NT2/D1 (cell line): ENCODE data around the gene VNN1.

Source experiments
- SUZ12 ChIP-seq: IDR thresholded peaks from 2 replicates; pipeline ENCODE4 v1.6.1; 2011; ENCODE audit not compliant: insufficient read length, insufficient read depth; ENCODE audit errors: extremely low read depth
- YY1 ChIP-seq: IDR thresholded peaks from 2 replicates; pipeline ENCODE4 v1.6.1; 2011; ENCODE audit not compliant: insufficient read length, insufficient read depth
- ZNF274 ChIP-seq: IDR thresholded peaks from 2 replicates; pipeline ENCODE4 v1.6.1; 2011; ENCODE audit warnings: mild to moderate bottlenecking, low read depth, low read length

GRCh38 chr6:132748446-132748845, 34.6 kb upstream of the VNN1 start:
- TF ChIP-seq YY1 (no peak), SUZ12 (no peak), ZNF274 (no peak)
